22Rv1 (cell line): Measurements from ENCODE around the gene KLHL14.
"Not testable (repeated sequence)": the region's sequence is repeated elsewhere in the genome, so short reads cannot be mapped to it uniquely, and the experiment has no call there.

Experiments
- H3K27ac ChIP-seq: fragments of 450-650 bp; 2 replicates; pipeline ENCODE4 v1.5.1; 2017
- ZFX ChIP-seq: fragments of 450-650 bp; IDR thresholded peaks from 2 replicates; pipeline ENCODE4 v1.6.1; 2017; ENCODE audit warnings: antibody characterized with exemption, borderline replicate concordance
- TF ChIP-seq, protein P1 (sequence below): fragments of 450-650 bp; IDR thresholded peaks from 2 replicates; pipeline ENCODE4 v1.5.1; 2017; ENCODE audit warnings: mild to moderate bottlenecking

The KLHL14 gene

GRCh38 chr18:32803568-32803967, 30.7 kb upstream of the KLHL14 start:
- TF ChIP-seq ZFX, result no peak
- TF ChIP-seq, protein P1, sequence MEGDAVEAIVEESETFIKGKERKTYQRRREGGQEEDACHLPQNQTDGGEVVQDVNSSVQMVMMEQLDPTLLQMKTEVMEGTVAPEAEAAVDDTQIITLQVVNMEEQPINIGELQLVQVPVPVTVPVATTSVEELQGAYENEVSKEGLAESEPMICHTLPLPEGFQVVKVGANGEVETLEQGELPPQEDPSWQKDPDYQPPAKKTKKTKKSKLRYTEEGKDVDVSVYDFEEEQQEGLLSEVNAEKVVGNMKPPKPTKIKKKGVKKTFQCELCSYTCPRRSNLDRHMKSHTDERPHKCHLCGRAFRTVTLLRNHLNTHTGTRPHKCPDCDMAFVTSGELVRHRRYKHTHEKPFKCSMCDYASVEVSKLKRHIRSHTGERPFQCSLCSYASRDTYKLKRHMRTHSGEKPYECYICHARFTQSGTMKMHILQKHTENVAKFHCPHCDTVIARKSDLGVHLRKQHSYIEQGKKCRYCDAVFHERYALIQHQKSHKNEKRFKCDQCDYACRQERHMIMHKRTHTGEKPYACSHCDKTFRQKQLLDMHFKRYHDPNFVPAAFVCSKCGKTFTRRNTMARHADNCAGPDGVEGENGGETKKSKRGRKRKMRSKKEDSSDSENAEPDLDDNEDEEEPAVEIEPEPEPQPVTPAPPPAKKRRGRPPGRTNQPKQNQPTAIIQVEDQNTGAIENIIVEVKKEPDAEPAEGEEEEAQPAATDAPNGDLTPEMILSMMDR, result no peak
- H3K27ac ChIP-seq, result no peak overlapping the region

- H3K27ac ChIP-seq, result no peak overlapping the region
- TF ChIP-seq ZFX, result no peak
- TF ChIP-seq, protein P1, result no peak
Observed at GRCh38 chr18:32802591-32803451, 30.0 kb upstream of the KLHL14 start.

DNA sequence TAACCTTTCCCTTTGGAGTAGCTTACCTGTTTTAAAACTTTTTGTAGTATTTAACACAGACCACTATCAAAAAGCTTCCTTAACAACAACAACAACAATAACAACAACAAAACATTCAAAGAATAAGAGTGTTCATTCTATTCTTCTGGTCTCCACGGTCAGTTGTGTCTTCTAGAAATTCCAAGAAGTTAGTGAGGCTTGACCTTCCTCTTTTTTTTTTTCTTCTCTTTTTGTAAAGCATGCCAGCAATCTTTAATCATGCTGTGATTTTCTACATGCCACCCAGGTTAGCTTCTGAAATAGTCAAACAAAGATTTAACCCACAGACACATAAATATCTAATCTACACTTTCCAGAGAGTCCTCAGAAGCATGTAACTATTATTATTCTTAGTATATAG, 28.4 kb upstream of the KLHL14 start:
- TF ChIP-seq ZFX, result no peak
- TF ChIP-seq, protein P1, result no peak
- no peak overlapping the region for H3K27ac ChIP-seq

DNA sequence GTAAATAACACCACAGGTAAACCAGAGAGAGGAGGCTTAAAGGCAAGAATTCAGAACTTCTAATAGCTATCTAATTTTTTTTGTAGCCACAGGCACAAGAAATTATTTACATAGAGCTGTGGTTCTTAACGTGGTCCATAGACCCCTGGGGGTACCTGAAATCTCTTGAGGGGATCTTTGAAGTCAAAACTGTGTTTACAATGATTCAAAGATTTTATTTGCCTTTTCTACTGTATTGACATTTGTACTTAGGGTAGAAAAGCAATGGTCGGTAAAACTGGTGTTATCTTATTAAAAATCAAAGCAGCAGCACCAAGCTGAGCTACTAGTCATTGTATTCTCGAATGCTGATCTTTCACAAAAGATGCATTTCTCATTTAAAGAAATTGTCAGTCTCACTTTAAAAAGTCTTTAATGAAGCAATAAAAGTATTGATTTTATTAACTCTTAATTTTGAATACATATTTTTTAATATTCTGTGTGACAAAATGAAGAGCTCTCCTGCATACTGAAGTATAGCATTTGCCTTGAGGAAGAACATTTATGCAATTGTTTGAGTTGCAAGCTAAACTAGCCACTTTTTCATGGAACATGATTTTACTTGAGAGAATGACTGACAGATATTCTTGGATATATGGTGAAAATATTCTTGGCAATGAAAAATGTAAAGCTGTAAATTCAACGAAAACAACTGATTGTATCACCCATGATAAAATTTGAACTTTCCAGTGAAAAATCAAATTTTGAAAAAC, 25.6 kb upstream of the KLHL14 start:
- TF ChIP-seq, protein P1, result no peak
- TF ChIP-seq ZFX, result no peak

DNA sequence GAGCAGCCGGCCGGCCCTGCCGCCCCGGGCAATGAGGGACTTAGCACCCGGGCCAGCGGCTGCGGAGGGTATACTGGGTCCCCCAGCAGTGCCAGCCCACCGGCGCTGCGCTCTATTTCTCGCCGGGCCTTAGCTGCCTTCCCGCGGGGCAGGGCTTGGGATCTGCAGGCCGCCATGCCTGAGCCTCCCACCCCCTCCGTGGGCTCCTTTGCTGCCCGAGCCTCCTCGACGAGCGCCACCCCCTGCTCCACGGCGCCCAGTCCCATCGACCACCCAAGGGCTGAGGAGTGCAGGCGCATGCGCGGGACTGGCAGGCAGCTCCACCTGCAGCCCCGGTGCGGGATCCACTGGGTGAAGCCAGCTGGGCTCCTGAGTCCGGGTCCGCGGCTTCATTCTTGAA, 21.8 kb upstream of the KLHL14 start:
- H3K27ac ChIP-seq, result not testable (repeated sequence)

More for the DNA sequence above, 25.6 kb upstream of the KLHL14 start:
- no peak overlapping the region for H3K27ac ChIP-seq

DNA sequence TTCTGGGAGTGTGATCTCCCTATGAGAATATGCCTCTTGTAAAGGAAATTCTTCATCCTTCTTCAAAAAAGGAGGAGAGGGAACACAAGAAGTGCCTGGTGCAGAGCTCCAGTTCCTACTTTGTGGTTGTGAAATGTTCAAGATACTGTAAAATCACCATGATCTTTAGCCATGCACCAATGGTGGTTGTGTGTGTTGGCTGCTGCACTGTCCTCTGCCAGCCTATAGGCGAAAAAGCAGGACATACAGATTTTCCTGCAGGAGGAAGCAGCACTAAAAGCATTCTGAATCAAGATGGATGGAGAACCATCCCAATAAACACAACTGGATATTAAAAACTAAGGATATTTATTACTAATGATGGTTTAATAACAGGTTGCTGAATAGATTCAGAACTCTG, 6.2 kb upstream of the KLHL14 start:
- TF ChIP-seq, protein P1, result no peak
- no peak for TF ChIP-seq ZFX
- no peak overlapping the region for H3K27ac ChIP-seq

DNA sequence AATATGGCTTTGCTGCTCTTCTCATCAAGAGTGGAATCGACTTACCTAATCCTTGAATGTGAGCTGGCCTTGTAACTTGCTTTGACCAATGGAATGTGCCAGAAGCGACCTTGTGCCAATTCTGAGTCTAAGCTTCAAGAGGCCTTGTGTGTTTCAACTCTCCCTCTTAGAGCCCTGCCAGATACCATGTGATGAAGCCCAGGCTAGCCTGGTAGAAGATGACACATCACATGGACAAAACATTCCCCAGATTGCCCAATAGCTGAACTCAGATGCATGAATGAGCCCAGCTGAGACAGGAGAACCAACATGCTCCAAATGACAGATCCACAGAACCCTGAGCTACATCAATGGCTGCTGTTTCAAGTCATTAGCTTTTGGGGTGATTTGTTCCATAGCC, 4.2 kb upstream of the KLHL14 start:
- TF ChIP-seq ZFX, result no peak
- H3K27ac ChIP-seq, result no peak overlapping the region

DNA sequence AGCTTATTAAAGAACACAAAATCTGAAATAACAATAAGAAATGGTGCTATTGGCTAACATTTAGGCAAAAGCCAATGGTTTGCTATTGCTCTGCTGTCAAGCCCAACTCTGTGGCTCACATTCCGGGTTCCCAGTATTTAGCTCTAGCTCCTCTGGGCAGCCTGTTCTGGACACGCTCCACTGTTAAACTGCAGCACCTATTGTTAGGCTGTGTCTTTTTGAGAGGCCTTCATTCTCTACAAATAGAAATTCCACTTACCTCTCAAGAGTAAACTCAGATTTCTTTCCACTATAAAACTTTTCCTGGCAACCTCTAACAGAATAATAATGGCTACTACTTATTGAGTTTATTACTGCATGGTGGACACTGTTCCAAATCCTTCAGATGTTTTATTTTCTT, 3.7 kb upstream of the KLHL14 start:
- TF ChIP-seq ZFX, result no peak
- TF ChIP-seq, protein P1, result no peak
- no peak overlapping the region for H3K27ac ChIP-seq
